Stimulated activated naive B cell treated with anti-CD40 and anti-IgM and Interleukin-4, amounts not matched to agents 10 μg/mL and 1 μg/mL and 100 μg/mL, for 72 hours (primary cell): ENCODE measurements around the gene ALDH1A1.

Experiments used
- ATAC-seq, 2 donors: fragments of 150-1000 bp; cut with Tn5 transposase; replicated peaks; 2 replicates each; pipeline ENCODE4 v1.10.0; 2021; ENCODE audit warnings: moderate library complexity in 1 of 2
- DNase-seq: peaks from one replicate; pipeline ENCODE4 v3.0.0; 2021
- H3K27ac Mint-ChIP-seq: one replicate; pipeline ENCODE4 v1.8.0; 2022; ENCODE audit warnings: mild to moderate bottlenecking, mixed read lengths
- H3K27me3 Mint-ChIP-seq, 2 donors: one replicate each; pipeline ENCODE4 v1.8.0; 2022; ENCODE audit warnings: mixed read lengths in 2 of 2
- H3K36me3 Mint-ChIP-seq, 2 donors: one replicate each; pipeline ENCODE4 v1.8.0; 2022; ENCODE audit warnings: mixed read lengths in 2 of 2, mild to moderate bottlenecking in 1 of 2
- H3K4me1 Mint-ChIP-seq, 2 donors: one replicate each; pipeline ENCODE4 v1.8.0; 2022; ENCODE audit warnings: mixed read lengths in 2 of 2, mild to moderate bottlenecking in 1 of 2
- H3K4me3 Mint-ChIP-seq, 2 donors: one replicate each; pipeline ENCODE4 v1.8.0; 2022; ENCODE audit warnings: mild to moderate bottlenecking in 2 of 2, mixed read lengths in 2 of 2, moderate library complexity in 1 of 2
- H3K9me3 Mint-ChIP-seq, 2 donors: one replicate each; pipeline ENCODE4 v1.8.0; 2022; ENCODE audit warnings: mixed read lengths in 2 of 2, mild to moderate bottlenecking in 1 of 2

ALDH1A1 gene

GRCh38 chr9:72955571-72955970 lies 2.7 kb upstream of the ALDH1A1 start:
- DNase-seq (no peak), ATAC-seq (no peak)
- Mint-ChIP-seq H3K27me3 (peaks cover 0 to 6% of the 10 kb centered on the region in 2 donors), H3K4me1 (peaks cover 9 to 30% of the 10 kb centered on the region in 2 donors), H3K4me3 (no peak overlapping the region), H3K36me3 (no peaks in the 10 kb centered on the region), H3K9me3 (peaks cover 7 to 10% of the 10 kb centered on the region in 2 donors), H3K27ac (no peak overlapping the region)

GRCh38 chr9:72955126-72955455 lies 2.2 kb upstream of the ALDH1A1 start:
- peaks cover 7 to 10% of the 10 kb centered on the region in 2 donors for H3K9me3 Mint-ChIP-seq
- peaks cover 0 to 6% of the 10 kb centered on the region in 2 donors for H3K27me3 Mint-ChIP-seq
- ATAC-seq (no peak), DNase-seq (no peak)
- no peak overlapping the region for H3K4me3 Mint-ChIP-seq
- H3K27ac Mint-ChIP-seq: no peak overlapping the region
- peaks cover 9 to 30% of the 10 kb centered on the region in 2 donors for H3K4me1 Mint-ChIP-seq
- H3K36me3 Mint-ChIP-seq: no peaks in the 10 kb centered on the region

- no peak overlapping the region for H3K27ac Mint-ChIP-seq
- H3K9me3 Mint-ChIP-seq: peaks cover 7 to 8% of the 10 kb centered on the region in 2 donors
- ATAC-seq (no peak), DNase-seq (no peak)
- peaks cover 9 to 30% of the 10 kb centered on the region in 2 donors for H3K4me1 Mint-ChIP-seq
- no peak overlapping the region for H3K4me3 Mint-ChIP-seq
- H3K27me3 Mint-ChIP-seq: peaks cover 0 to 6% of the 10 kb centered on the region in 2 donors
- H3K36me3 Mint-ChIP-seq: no peaks in the 10 kb centered on the region
These were observed 1.7 kb upstream of the ALDH1A1 start for GRCh38 chr9:72954431-72955125.

GRCh38 chr9:72952381-72952690 lies 517 bp downstream of the ALDH1A1 start:
- Mint-ChIP-seq H3K27me3 (peaks cover 7 to 19% of the 10 kb centered on the region in 2 donors), H3K4me1 (peaks cover 11 to 30% of the 10 kb centered on the region in 2 donors)

GRCh38 chr9:72951520-72952380 lies 1.1 kb downstream of the ALDH1A1 start:
- H3K36me3 Mint-ChIP-seq: no peaks in the 10 kb centered on the region
- H3K27ac Mint-ChIP-seq: no peak overlapping the region
- peaks cover 11 to 30% of the 10 kb centered on the region in 2 donors for H3K4me1 Mint-ChIP-seq
- DNase-seq (no peak), ATAC-seq (no peak)
- H3K4me3 Mint-ChIP-seq: peak overlapping the region; percentile 12 to 37
- H3K9me3 Mint-ChIP-seq: peaks cover 3% of the 10 kb centered on the region in 2 donors
- H3K27me3 Mint-ChIP-seq: peaks cover 7 to 17% of the 10 kb centered on the region in 2 donors

More at GRCh38 chr9:72952381-72952690, 517 bp downstream of the ALDH1A1 start:
- H3K27ac Mint-ChIP-seq: no peak overlapping the region
- DNase-seq (no peak), ATAC-seq (no peak)
- H3K4me3 Mint-ChIP-seq: peak overlapping the region; percentile 12 to 37
- peaks cover 3 to 4% of the 10 kb centered on the region in 2 donors for H3K9me3 Mint-ChIP-seq
- H3K36me3 Mint-ChIP-seq: no peaks in the 10 kb centered on the region

- peaks cover 7 to 13% of the 10 kb centered on the region in 2 donors for H3K27me3 Mint-ChIP-seq
- H3K4me3 Mint-ChIP-seq: no peak overlapping the region
- no peak for DNase-seq
These were observed 1.9 kb downstream of the ALDH1A1 start for GRCh38 chr9:72950875-72951442.

GRCh38 chr9:72949918-72950325 lies 2.9 kb downstream of the ALDH1A1 start:
- Mint-ChIP-seq H3K27me3 (peaks cover 7 to 13% of the 10 kb centered on the region in 2 donors), H3K27ac (no peak overlapping the region), H3K9me3 (no peaks in the 10 kb centered on the region), H3K4me3 (no peak overlapping the region), H3K4me1 (peaks cover 11 to 30% of the 10 kb centered on the region in 2 donors), H3K36me3 (no peaks in the 10 kb centered on the region)
- DNase-seq (no peak), ATAC-seq (no peak)

More at GRCh38 chr9:72950875-72951442, 1.9 kb downstream of the ALDH1A1 start:
- Mint-ChIP-seq H3K36me3 (no peaks in the 10 kb centered on the region), H3K4me1 (peaks cover 11 to 30% of the 10 kb centered on the region in 2 donors), H3K27ac (no peak overlapping the region), H3K9me3 (peaks cover 2 to 3% of the 10 kb centered on the region in 2 donors)
- ATAC-seq: no peak

GRCh38 chr9:72949244-72949582 lies 3.6 kb downstream of the ALDH1A1 start:
- DNase-seq (no peak), ATAC-seq (no peak)
- Mint-ChIP-seq H3K36me3 (no peaks in the 10 kb centered on the region), H3K4me3 (no peak overlapping the region), H3K9me3 (no peaks in the 10 kb centered on the region), H3K4me1 (peaks cover 11 to 30% of the 10 kb centered on the region in 2 donors), H3K27ac (no peak overlapping the region), H3K27me3 (peaks cover 7 to 13% of the 10 kb centered on the region in 2 donors)

GRCh38 chr9:72948575-72949243 lies 4.1 kb downstream of the ALDH1A1 start:
- H3K9me3 Mint-ChIP-seq: no peaks in the 10 kb centered on the region
- no peak overlapping the region for H3K4me3 Mint-ChIP-seq
- H3K27ac Mint-ChIP-seq: no peak overlapping the region
- peaks cover 9 to 13% of the 10 kb centered on the region in 2 donors for H3K27me3 Mint-ChIP-seq
- DNase-seq: no peak
- H3K4me1 Mint-ChIP-seq: peaks cover 11 to 30% of the 10 kb centered on the region in 2 donors
- H3K36me3 Mint-ChIP-seq: no peaks in the 10 kb centered on the region
- no peak for ATAC-seq

GRCh38 chr9:72947984-72948465 lies 4.8 kb downstream of the ALDH1A1 start:
- peaks cover 12 to 13% of the 10 kb centered on the region in 2 donors for H3K27me3 Mint-ChIP-seq
- ATAC-seq (no peak), DNase-seq (no peak)
- H3K27ac Mint-ChIP-seq: no peak overlapping the region
- H3K4me1 Mint-ChIP-seq: peaks cover 11 to 24% of the 10 kb centered on the region in 2 donors
- no peaks in the 10 kb centered on the region for H3K9me3 Mint-ChIP-seq
- no peaks in the 10 kb centered on the region for H3K36me3 Mint-ChIP-seq
- no peak overlapping the region for H3K4me3 Mint-ChIP-seq

- H3K27ac Mint-ChIP-seq: no peak overlapping the region
- no peaks in the 10 kb centered on the region for H3K9me3 Mint-ChIP-seq
- DNase-seq (no peak), ATAC-seq (no peak)
- peaks cover 5 to 12% of the 10 kb centered on the region in 2 donors for H3K4me1 Mint-ChIP-seq
- H3K27me3 Mint-ChIP-seq: peaks cover 12 to 13% of the 10 kb centered on the region in 2 donors
- H3K36me3 Mint-ChIP-seq: no peaks in the 10 kb centered on the region
- no peak overlapping the region for H3K4me3 Mint-ChIP-seq
These were observed 6.0 kb downstream of the ALDH1A1 start for GRCh38 chr9:72946821-72947220.

- ATAC-seq (no peak), DNase-seq (no peak)
- Mint-ChIP-seq H3K4me3 (no peak overlapping the region), H3K27ac (no peak overlapping the region), H3K4me1 (peaks cover 5 to 7% of the 10 kb centered on the region in 2 donors), H3K36me3 (no peaks in the 10 kb centered on the region), H3K27me3 (peaks cover 12 to 13% of the 10 kb centered on the region in 2 donors), H3K9me3 (no peaks in the 10 kb centered on the region)
These were observed 6.5 kb downstream of the ALDH1A1 start for GRCh38 chr9:72946318-72946717.

GRCh38 chr9:72945391-72945790 lies 7.5 kb downstream of the ALDH1A1 start:
- ATAC-seq (no peak), DNase-seq (no peak)
- no peak overlapping the region for H3K4me3 Mint-ChIP-seq
- no peak overlapping the region for H3K27ac Mint-ChIP-seq
- peaks cover 12 to 13% of the 10 kb centered on the region in 2 donors for H3K27me3 Mint-ChIP-seq
- no peaks in the 10 kb centered on the region for H3K9me3 Mint-ChIP-seq
- H3K4me1 Mint-ChIP-seq: peaks cover 0 to 2% of the 10 kb centered on the region in 2 donors
- H3K36me3 Mint-ChIP-seq: no peaks in the 10 kb centered on the region

- H3K27ac Mint-ChIP-seq: no peak overlapping the region
- H3K27me3 Mint-ChIP-seq: peaks cover 9 to 12% of the 10 kb centered on the region in 2 donors
- no peak overlapping the region for H3K4me3 Mint-ChIP-seq
- H3K9me3 Mint-ChIP-seq: no peaks in the 10 kb centered on the region
- H3K4me1 Mint-ChIP-seq: peaks cover 0 to under 1% of the 10 kb centered on the region in 2 donors
- no peaks in the 10 kb centered on the region for H3K36me3 Mint-ChIP-seq
- DNase-seq: no peak
- no peak for ATAC-seq
These were observed 8.9 kb downstream of the ALDH1A1 start for GRCh38 chr9:72943844-72944462.
